SHP77 treated with DMSO at 0.1 percent for 48 hours (cell line): ENCODE data around the gene MASP1.
"Not testable (repeated sequence)": the region's sequence is repeated elsewhere in the genome, so short reads cannot be mapped to it uniquely, and the experiment has no call there.

Source experiments
- DNase-seq: peaks from one replicate; lab custom pipeline; 2025; lab: John Stamatoyannopoulos, UW

MASP1 gene

GRCh38 chr3:187227658-187228258 is 63.8 kb downstream of the MASP1 start:
- no peak for DNase-seq

- no peak for DNase-seq
Measured at GRCh38 chr3:187223799-187224198, 67.7 kb downstream of the MASP1 start.

GRCh38 chr3:187222801-187223200 is 68.7 kb downstream of the MASP1 start:
- DNase-seq: no peak

GRCh38 chr3:187215460-187215859 is 76.1 kb downstream of the MASP1 start:
- DNase-seq: no peak

- no peak for DNase-seq
Measured at GRCh38 chr3:187213616-187214015, 77.9 kb downstream of the MASP1 start.

GRCh38 chr3:187212705-187213104 is 78.8 kb downstream of the MASP1 start:
- DNase-seq: no peak

GRCh38 chr3:187212196-187212545 is 79.4 kb downstream of the MASP1 start:
- no peak for DNase-seq

- no peak for DNase-seq
Measured at GRCh38 chr3:187211532-187212195, 79.9 kb downstream of the MASP1 start.

GRCh38 chr3:187210545-187211327 is 80.8 kb downstream of the MASP1 start:
- no peak for DNase-seq

GRCh38 chr3:187210091-187210490 is 81.4 kb downstream of the MASP1 start:
- no peak for DNase-seq

- DNase-seq: no peak
Measured at GRCh38 chr3:187209491-187209890, 82.0 kb downstream of the MASP1 start.

- DNase-seq: no peak
Measured at GRCh38 chr3:187208159-187208558, 83.4 kb downstream of the MASP1 start.

GRCh38 chr3:187207624-187208023 is 83.9 kb downstream of the MASP1 start:
- DNase-seq: no peak

GRCh38 chr3:187207062-187207461 is 84.5 kb downstream of the MASP1 start:
- no peak for DNase-seq

- no peak for DNase-seq
Measured at GRCh38 chr3:187205683-187206082, 85.9 kb downstream of the MASP1 start.

- DNase-seq: not testable (repeated sequence)
Measured at GRCh38 chr3:187199463-187200050, 92.0 kb downstream of the MASP1 start.

- DNase-seq: no peak
Measured at GRCh38 chr3:187198490-187198889, 93.0 kb downstream of the MASP1 start.

- no peak for DNase-seq
Measured at GRCh38 chr3:187197335-187197649, 94.2 kb downstream of the MASP1 start, which contains the start of gene RTP1. TSS of gene RTP1 (plus strand) at chr3:187197486. CDS start at chr3:187197516, 30 bp downstream.

- DNase-seq: no peak
Measured at GRCh38 chr3:187196573-187197334, 94.8 kb downstream of the MASP1 start.

GRCh38 chr3:187193181-187193580 is 98.4 kb downstream of the MASP1 start:
- no peak for DNase-seq

- no peak for DNase-seq
Measured at GRCh38 chr3:187191271-187191670, 100.3 kb downstream of the MASP1 start.

- no peak for DNase-seq
Measured at GRCh38 chr3:187188931-187189330, 102.6 kb downstream of the MASP1 start.
